PC-3 (cell line): ENCODE data around the gene IDI2. TPM values are rescaled to one million over a fixed set of nuclear protein-coding genes. Genes with fewer than 3 reads are reported as not detected.

Experiments used
- ATAC-seq: fragments of 200-7000 bp; cut with Tn5 transposase; 2 replicates; pipeline ENCODE4 v1.9.1; 2020; ENCODE audit warnings: mild to moderate bottlenecking, moderate library complexity
- BruUV-seq: library from RNA; stranded (reverse); fragments of 400-500 nt; replicated peaks from 2 replicates; lab custom pipeline; 2021; lab: Mats Ljungman, UMichigan
- CTCF ChIA-PET: fragments of 300-600 bp; sonication (Branson Sonifier 250); formaldehyde crosslinking; loops from one replicate; lab custom pipeline; 2022; ENCODE audit warnings: antibody characterized with exemption; lab: Charles Lee
- POLR2A ChIA-PET: fragments of 300-600 bp; sonication (Branson Sonifier 250); formaldehyde crosslinking; loops from one replicate; lab custom pipeline; 2022; ENCODE audit warnings: antibody characterized with exemption; ENCODE audit not compliant: unreplicated experiment; lab: Charles Lee
- DNase-seq: peaks from one replicate; pipeline ENCODE4 v3.0.0-alpha.2; 2015
- H2AFZ ChIP-seq: fragments of 300-600 bp; sonication (generic); 2 replicates; pipeline ENCODE4 v1.6.0; 2016; ENCODE audit warnings: antibody characterized with exemption, low read length
- H3F3A ChIP-seq: fragments of 300-600 bp; sonication (generic); one replicate; pipeline ENCODE4 v1.6.0; 2017; ENCODE audit warnings: antibody characterized with exemption, low read length, control low read depth, mild to moderate bottlenecking; ENCODE audit not compliant: unreplicated experiment
- H3K27ac ChIP-seq: fragments of 300-600 bp; sonication (generic); 2 replicates; pipeline ENCODE4 v1.5.1; 2016; ENCODE audit warnings: mild to moderate bottlenecking, low read length
- H3K27me3 ChIP-seq: fragments of 300-600 bp; sonication (generic); 2 replicates; pipeline ENCODE4 v1.6.1; 2016; ENCODE audit warnings: low read length, mixed read lengths
- H3K36me3 ChIP-seq: fragments of 300-600 bp; sonication (generic); 2 replicates; pipeline ENCODE4 v1.6.1; 2016; ENCODE audit warnings: low read depth, mixed run types, low read length, mixed read lengths
- H3K4me1 ChIP-seq: fragments of 300-600 bp; sonication (generic); 2 replicates; pipeline ENCODE4 v1.5.1; 2016; ENCODE audit warnings: low read length; ENCODE audit not compliant: insufficient read depth
- H3K4me2 ChIP-seq: fragments of 300-600 bp; sonication (generic); 2 replicates; pipeline ENCODE4 v1.6.0; 2016; ENCODE audit warnings: low read length
- H3K4me3 ChIP-seq: fragments of 300-600 bp; sonication (generic); 2 replicates; pipeline ENCODE4 v1.5.1; 2016; ENCODE audit warnings: mild to moderate bottlenecking, low read length, mixed read lengths
- H3K79me2 ChIP-seq: fragments of 300-600 bp; sonication (generic); 2 replicates; pipeline ENCODE4 v1.6.1; 2017; ENCODE audit warnings: low read length, mixed read lengths
- H3K9ac ChIP-seq: fragments of 300-600 bp; sonication (generic); 2 replicates; pipeline ENCODE4 v1.6.0; 2016; ENCODE audit warnings: mild to moderate bottlenecking, low read length
- H3K9me2 ChIP-seq: fragments of 300-600 bp; sonication (generic); replicated peaks from 2 replicates; pipeline ENCODE4 v1.6.1; 2016; ENCODE audit warnings: mixed run types, low read length, mixed read lengths
- H3K9me3 ChIP-seq: fragments of 300-600 bp; sonication (generic); 2 replicates; pipeline ENCODE4 v1.6.1; 2016; ENCODE audit warnings: low read length, mixed read lengths
- H4K20me1 ChIP-seq: fragments of 300-600 bp; sonication (generic); 2 replicates; pipeline ENCODE4 v1.6.1; 2016; ENCODE audit warnings: low read length, mixed read lengths
- CTCF ChIP-seq: fragments of 300-600 bp; sonication (generic); conservative IDR thresholded peaks from 2 replicates; pipeline ENCODE4 v1.5.1; 2017; ENCODE audit warnings: antibody characterized with exemption, low read depth, mild to moderate bottlenecking, low read length
- EZH2 ChIP-seq: fragments of 300-600 bp; sonication (generic); IDR thresholded peaks from one replicate; pipeline ENCODE4 v1.6.1; 2017; ENCODE audit warnings: antibody characterized with exemption, mild to moderate bottlenecking, low read length; ENCODE audit not compliant: unreplicated experiment
- EZH2phosphoT487 ChIP-seq: fragments of 300-600 bp; sonication (generic); IDR thresholded peaks from 2 replicates; pipeline ENCODE4 v1.6.1; 2018; ENCODE audit warnings: mild to moderate bottlenecking, antibody characterized with exemption, low read length, borderline replicate concordance
- intact Hi-C: fragments of 100-400 bp; cut with micrococcal nuclease; formaldehyde crosslinking; loops from 2 replicates; pipeline ENCODE4 v1.9.0; 2023
- total RNA-seq: library from RNA; depleted of rRNA; stranded (reverse); fragments of >200 nt; gene quantifications from 2 replicates; pipeline ENCODE4 v1.2.3, GENCODE V29; 2014

IDI2 gene
- total RNA-seq, 1 experiment from 2014 or later = not detected

- Histone ChIP-seq H2AFZ (no peak overlapping the region), H3K9ac (no peak overlapping the region), H4K20me1 (no peaks in the 10 kb centered on the region), H3F3A (no peaks in the 10 kb centered on the region), H3K9me3 (no peaks in the 10 kb centered on the region), H3K4me2 (no peak overlapping the region), H3K4me1 (no peaks in the 10 kb centered on the region), H3K36me3 (no peaks in the 10 kb centered on the region), H3K27me3 (no peaks in the 10 kb centered on the region), H3K27ac (no peak overlapping the region), H3K79me2 (peaks cover 13% of the 10 kb centered on the region; the same call in 1 of the 2 replicates), H3K4me3 (no peak overlapping the region), H3K9me2 (no peaks in the 10 kb centered on the region)
- DNase-seq = no peak
- BruUV-seq = no TSS peak
- TF ChIP-seq EZH2 (no peak), CTCF (no peak), EZH2phosphoT487 (no peak)
- CTCF ChIA-PET = no interaction called here
- POLR2A ChIA-PET = no interaction called here
- no peak for ATAC-seq
- intact Hi-C loops = no loop called here
These were observed 39.2 kb upstream of the IDI2 start for GRCh38 chr10:1064964-1065247.

- Histone ChIP-seq H3K9me3 (no peaks in the 10 kb centered on the region), H3K9me2 (no peaks in the 10 kb centered on the region), H2AFZ (no peak overlapping the region), H3K9ac (no peak overlapping the region), H3F3A (no peaks in the 10 kb centered on the region), H3K27me3 (no peaks in the 10 kb centered on the region), H3K79me2 (peaks cover 26% of the 10 kb centered on the region), H3K4me3 (no peak overlapping the region), H3K36me3 (no peaks in the 10 kb centered on the region), H3K4me1 (no peaks in the 10 kb centered on the region), H3K27ac (no peak overlapping the region), H4K20me1 (no peaks in the 10 kb centered on the region), H3K4me2 (no peak overlapping the region)
- intact Hi-C loops = no loop called here
- BruUV-seq = no TSS peak
- ChIA-PET CTCF (no interaction called here), POLR2A (no interaction called here)
- DNase-seq (no peak), ATAC-seq (no peak)
- TF ChIP-seq EZH2phosphoT487 (no peak), CTCF (no peak), EZH2 (no peak)
These were observed 37.7 kb upstream of the IDI2 start for GRCh38 chr10:1063232-1063865.

GRCh38 chr10:1061930-1062774, 36.5 kb upstream of the IDI2 start:
- H3K4me3 ChIP-seq = no peak overlapping the region
- H3K9me3 ChIP-seq = no peaks in the 10 kb centered on the region
- H3K9me2 ChIP-seq = no peaks in the 10 kb centered on the region
- DNase-seq (no peak), ATAC-seq (no peak)
- no peak overlapping the region for H3K27ac ChIP-seq
- H4K20me1 ChIP-seq = no peaks in the 10 kb centered on the region
- no peak overlapping the region for H2AFZ ChIP-seq
- ChIA-PET POLR2A (no interaction called here), CTCF (no interaction called here)
- peaks cover 38% of the 10 kb centered on the region for H3K79me2 ChIP-seq
- H3K27me3 ChIP-seq = no peaks in the 10 kb centered on the region
- no peak overlapping the region for H3K9ac ChIP-seq
- H3K36me3 ChIP-seq = no peaks in the 10 kb centered on the region
- BruUV-seq = no TSS peak
- no peaks in the 10 kb centered on the region for H3F3A ChIP-seq
- TF ChIP-seq EZH2phosphoT487 = no peak
- no peak for TF ChIP-seq EZH2
- no peak for TF ChIP-seq CTCF
- intact Hi-C loops = no loop called here
- H3K4me1 ChIP-seq = 0 out of 2 replicates have a peak, but pooled peaks cover 6% of the 10 kb centered on the region
- H3K4me2 ChIP-seq = no peak overlapping the region
